HL-60/S4 treated with retinoic acid at 250 ng/mL for 4 days and 3 days (cell line): ENCODE results near the gene SLC9A9.
"Not testable (repeated sequence)": the region's sequence is repeated elsewhere in the genome, so short reads cannot be mapped to it uniquely, and the experiment has no call there.

Experiments used
- in situ Hi-C: fragments of 300-500 bp; cut with MboI; formaldehyde crosslinking; loops from 2 replicates; pipeline ENCODE4 v1.7.0; 2022; ENCODE audit warnings: low sequenced_read_pairs

Gene SLC9A9

DNA sequence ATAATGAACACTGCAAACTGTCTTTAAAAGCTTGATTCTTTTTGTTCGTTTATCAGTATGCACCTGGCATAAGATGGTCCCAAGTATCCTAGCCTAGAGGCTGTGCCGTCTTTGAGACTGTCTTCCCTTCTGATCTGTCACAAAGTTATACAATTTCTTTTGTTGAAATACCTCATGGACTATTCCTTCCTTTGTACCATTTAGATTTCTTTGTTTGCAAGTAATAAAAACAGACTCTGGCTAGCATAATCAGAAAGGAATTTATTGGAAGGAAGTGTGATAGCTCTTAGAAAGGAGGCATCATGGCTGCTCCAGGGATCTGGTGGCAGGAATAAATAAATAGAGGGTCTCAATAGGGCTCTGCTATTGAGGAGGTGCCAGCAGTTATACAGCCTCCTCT is 280.4 kb downstream of the SLC9A9 start:
- in situ Hi-C loops = no loop called here

GRCh38 chr3:143565951-143566350 is 282.3 kb downstream of the SLC9A9 start:
- in situ Hi-C loops = no loop called here

- in situ Hi-C loops = no loop called here
Measured at GRCh38 chr3:143563786-143564185, 284.5 kb downstream of the SLC9A9 start.

GRCh38 chr3:143562789-143563188 is 285.5 kb downstream of the SLC9A9 start:
- in situ Hi-C loops = no loop called here

- in situ Hi-C loops = no loop called here
Measured at GRCh38 chr3:143559296-143559695, 289.0 kb downstream of the SLC9A9 start.

DNA sequence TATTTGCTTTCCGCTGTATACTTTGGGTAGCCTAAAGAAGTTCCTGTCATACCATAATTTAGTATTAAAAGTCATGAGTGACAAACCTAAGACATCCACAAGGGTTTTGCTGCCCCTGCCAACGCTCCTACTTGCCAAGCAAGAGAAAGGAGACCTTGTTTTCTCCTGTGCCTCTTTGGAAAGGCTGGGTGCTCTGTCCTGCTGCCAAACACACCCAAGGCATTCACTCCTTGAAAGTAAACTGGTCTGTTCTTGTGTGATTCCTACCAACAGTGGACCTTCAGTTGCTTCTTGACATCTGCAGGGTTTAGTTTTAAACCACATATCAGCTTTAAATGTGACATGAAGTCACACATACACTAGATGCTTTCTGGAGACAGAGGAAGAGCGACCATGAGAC is 295.4 kb downstream of the SLC9A9 start:
- in situ Hi-C loops = no loop called here

DNA sequence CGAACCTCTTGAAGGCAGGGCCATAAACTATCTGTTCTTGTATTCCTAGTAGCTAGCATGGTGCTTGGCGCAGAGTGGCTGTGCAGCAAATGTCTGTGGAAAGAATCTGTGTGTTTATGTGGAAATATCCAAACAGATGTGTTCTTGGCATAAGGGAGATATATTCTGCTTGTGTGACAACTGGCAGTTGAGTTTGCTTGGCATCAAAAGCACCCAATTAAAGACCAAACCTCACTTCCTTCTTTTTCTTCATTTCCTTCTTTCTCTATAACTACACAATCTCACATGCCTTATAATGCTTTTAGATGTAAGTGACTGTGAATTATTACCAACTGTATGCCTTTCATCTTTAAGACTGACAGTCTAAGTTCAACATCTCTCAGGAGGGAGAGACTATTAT is 296.5 kb downstream of the SLC9A9 start:
- in situ Hi-C loops = no loop called here

DNA sequence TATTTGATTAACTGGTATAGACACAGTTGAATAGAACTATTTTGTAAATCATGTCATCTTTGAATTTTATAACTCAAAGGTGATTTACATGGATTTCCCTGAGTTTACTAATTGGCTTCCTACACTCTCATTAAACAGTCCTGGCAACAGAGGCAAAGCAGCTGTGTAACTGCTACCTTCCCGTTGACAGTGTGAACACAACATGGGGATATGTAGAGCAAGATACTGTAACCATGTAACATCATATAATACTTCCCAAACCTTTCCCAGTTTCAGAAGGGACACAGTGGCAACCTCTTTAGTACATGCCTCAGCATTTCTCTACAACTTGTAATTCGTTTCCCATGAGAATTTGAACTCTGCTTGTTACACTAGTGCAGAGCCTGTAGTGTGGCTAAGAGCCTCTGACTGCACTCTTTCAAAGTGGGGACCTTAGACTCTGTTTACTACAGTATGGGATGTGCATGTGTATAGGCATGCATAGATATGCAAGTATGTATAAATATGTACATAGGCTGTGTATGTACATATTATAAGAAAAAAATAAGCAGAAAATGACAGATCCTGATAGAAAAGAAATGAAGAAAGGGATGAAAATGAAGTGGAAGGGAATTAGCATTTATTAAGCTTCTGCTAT is 299.3 kb downstream of the SLC9A9 start:
- in situ Hi-C loops = no loop called here

DNA sequence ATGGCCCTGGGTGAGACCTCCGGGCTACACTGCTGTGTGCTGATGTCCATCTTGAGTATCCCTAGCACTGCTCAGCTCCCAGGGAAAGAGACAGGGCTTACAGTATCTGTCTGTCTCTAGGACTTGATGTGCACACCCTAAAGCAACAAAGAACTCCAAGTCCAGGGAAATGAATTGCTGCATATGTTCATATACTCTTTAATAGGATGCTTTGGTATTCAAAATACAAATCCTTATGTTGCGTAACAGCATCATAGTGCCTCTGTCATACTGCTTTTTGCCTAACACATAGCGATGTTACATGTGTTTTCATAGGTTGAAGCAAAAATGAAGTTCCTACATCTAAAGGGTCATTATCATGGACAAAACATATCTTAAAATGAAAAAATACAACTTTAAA is 299.9 kb downstream of the SLC9A9 start:
- in situ Hi-C loops = no loop called here

DNA sequence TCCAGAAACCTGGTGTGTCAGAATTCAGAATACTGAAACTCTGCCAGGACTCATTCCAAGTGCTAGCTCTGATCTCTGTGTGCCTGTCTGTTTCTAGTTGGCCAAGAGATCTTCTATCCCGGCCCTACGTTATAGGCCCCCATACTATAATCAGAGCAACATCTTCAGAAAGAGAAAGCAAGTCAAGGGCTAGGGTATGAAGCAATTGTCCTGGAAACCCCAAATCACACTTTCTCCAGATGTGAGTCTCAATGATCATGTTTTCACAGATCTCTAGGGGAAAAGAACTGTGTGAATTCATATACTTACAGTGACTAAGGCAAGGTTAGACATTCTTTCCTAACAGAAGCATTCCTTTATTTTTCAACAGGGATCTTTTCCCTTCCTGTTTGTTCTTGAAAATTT is 309.7 kb downstream of the SLC9A9 start:
- in situ Hi-C loops = no loop called here

DNA sequence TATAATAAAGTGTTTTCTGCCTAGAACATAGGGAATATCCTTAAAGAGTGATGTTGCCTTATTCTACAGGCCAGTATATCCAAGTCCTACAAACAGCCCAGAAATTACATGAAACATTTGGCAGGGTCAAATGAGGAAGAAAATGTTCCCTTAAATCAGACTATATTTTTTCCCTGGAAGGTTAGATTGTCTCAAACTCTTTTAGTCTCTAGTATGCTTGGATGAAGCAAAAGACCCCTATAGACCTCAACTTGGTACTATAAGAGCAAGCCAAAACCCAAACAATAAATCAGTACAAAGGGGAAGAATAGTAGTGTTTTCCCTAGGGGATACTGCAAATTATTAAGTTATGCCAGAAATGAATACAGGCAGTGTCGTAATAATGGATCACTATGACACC is 310.2 kb downstream of the SLC9A9 start:
- in situ Hi-C loops = no loop called here

GRCh38 chr3:143536817-143537535 is 311.3 kb downstream of the SLC9A9 start:
- in situ Hi-C loops = no loop called here

DNA sequence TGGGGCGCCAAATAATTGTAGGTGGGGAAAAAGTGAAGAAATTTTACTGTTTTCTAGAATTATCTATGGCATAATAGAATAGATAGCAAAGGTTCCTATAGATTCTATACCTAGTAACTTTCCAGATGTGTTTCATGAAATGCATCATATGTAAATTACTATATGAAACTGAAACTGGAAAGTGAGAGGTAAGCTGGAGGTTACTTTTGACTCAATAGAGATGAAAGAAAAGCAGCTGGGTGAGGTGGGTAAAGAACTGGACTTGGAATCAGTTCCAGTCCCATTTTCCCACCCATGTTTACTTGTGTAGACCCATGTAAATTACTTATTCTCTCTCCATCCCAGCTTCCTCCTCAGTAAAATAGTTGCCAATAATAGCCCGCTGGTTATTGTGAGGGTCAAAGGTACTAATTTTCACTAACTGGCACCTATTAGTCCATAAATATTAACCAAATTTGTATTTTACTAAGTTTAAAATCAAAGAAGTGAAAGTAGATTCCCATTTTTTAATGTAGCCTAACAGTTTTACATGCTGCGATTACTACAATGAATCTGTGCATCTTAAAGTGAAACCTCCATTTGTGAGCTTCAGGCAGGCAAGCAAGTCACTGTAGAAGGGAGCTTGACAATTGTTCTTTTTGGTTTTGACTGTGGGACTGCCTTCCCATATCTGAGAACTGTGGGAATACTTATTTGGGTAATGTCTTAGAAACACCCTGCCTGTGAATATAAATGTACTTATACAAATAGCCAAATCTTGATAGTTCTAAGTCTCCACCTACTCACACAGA is 312.1 kb downstream of the SLC9A9 start:
- in situ Hi-C loops = no loop called here

- in situ Hi-C loops = no loop called here
Measured at GRCh38 chr3:143533391-143533790, 314.9 kb downstream of the SLC9A9 start.

- in situ Hi-C loops = no loop called here
Measured at GRCh38 chr3:143532091-143532490, 316.2 kb downstream of the SLC9A9 start.

DNA sequence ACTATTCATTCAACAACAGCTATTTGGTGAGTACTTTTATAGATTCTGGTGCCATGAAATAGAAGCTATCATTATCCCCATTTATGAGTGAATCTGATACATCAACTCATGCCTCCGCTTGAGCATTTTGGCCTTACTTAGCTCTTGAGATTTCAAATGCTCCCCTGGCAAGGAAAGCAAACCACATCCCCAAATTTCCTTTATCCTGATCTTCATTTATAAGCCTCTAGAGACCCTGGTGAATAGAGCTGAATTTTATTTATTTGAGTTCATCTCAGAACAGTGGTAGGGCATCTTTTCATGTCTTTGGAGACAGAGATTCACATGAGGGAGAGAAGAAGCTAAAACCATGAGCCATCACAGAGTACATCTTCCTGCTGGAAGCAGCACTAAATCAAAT is 317.2 kb downstream of the SLC9A9 start:
- in situ Hi-C loops = no loop called here

GRCh38 chr3:143529798-143530197 is 318.5 kb downstream of the SLC9A9 start:
- in situ Hi-C loops = no loop called here

GRCh38 chr3:143529018-143529478 is 319.2 kb downstream of the SLC9A9 start:
- in situ Hi-C loops = no loop called here

DNA sequence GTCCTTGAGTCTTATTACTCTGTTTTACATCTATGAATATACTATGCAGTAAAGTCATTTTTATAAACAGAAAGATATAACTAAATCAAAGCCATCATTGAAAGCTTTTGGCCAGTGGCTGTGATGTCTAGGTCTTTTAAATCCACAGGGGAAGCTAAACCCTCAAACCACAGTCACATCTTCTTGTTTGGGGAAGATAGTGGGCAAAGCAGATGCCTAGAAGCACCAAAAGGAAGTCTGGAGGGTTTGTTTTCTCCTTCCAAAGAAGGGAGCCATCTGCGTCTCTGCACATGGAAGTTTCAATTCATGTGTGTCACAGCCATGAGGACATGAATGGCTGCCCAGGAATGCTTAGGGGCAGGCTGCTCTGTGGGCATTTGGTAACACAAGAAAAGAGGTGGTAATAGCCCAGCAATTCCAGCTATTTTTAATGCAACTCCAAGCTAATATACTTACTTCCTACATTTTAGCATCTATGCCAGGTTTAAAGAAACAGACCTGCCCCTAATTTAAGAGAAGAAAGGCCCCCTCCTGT is 322.2 kb downstream of the SLC9A9 start:
- in situ Hi-C loops = no loop called here

DNA sequence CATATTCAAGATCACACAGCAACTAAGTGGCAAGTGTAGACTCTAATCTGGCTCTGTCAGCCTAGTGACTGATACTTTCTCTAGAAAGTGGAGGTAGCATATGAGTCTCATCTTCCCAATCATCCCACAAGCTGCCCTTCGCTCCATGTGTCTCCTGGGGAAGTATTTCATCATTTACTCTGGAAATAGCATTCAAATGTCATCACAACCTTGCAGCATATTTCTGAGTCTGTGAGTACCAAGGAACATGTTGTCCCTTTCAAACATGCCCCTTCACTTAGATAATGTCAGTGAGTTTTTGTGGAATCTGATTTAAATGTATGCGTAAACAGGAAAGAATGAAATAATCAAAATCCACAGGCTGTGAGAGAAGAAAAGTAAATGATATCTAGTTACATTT is 322.9 kb downstream of the SLC9A9 start:
- in situ Hi-C loops = no loop called here

DNA sequence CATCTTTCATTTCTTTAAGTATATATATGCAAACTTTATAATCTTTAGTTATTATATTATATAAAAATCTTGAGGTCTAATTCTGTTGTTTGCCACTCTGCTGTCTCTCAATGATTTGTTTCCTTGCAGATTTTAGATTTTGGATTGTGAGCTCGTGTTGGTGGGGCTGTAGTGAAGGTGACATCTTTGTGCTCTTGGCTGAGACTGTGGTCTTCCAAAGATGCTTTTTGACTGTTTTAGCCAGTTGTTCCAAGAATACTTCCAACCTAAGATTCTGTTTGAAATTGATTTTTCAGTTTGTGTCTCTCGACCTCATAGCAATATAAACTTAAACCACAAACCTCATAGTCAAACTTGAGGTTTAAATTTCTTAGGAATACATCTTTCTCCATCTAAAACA is 326.5 kb downstream of the SLC9A9 start:
- in situ Hi-C loops = no loop called here

DNA sequence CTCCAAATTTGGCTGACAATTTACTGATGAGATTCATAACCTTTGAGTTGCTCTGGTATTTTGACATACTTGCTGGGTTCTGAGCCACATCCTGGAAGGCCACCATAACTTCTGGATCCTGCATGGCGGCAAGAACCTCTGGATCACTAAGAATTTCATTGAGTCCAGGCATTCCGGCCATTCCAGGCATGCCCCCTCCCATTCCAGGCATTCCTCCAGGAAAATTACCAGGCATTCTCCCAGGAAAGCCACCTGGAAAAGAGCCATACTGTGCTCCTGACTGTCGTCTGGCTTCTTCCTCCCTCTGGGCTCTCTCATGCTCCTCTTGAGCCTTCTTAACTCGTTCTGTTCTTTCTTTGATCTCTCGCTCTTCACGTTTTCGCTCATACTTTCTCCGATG is 331.1 kb downstream of the SLC9A9 start:
- in situ Hi-C loops = not testable (repeated sequence)
